Measurements from ENCODE around the gene SFMBT1. TPM values are rescaled to one million over a fixed set of nuclear protein-coding genes. Genes with fewer than 3 reads are reported as not detected.

The SFMBT1 gene
- total and polyA plus RNA-seq, 2 experiments from 2014 or later = 5.3 to 24.0 TPM

- H3K27ac Mint-ChIP-seq = no peak overlapping the region; the same call in 1 of the 2 replicates
- no peaks in the 10 kb centered on the region for H3K9me3 Mint-ChIP-seq
- peaks cover 2% of the 10 kb centered on the region for H3K27me3 Mint-ChIP-seq (ENCODE audit: insufficient read depth, low read depth, poor library complexity)
- no peak overlapping the region for H3K4me3 Mint-ChIP-seq
- H3K36me3 Mint-ChIP-seq (ENCODE audit: low read depth) = peaks cover 8% of the 10 kb centered on the region; the same call in 2 of the 3 replicates
- Histone ChIP-seq H3F3A (replicated peaks; ENCODE audit: low read depth) (no peaks in the 10 kb centered on the region; the same call in 1 of the 2 replicates), H3K4me2 (no peak overlapping the region), H3K79me2 (replicated peaks; ENCODE audit: insufficient read depth) (peaks cover 58% of the 10 kb centered on the region), H3K4me3 (no peak overlapping the region), H3K9me2 (ENCODE audit: insufficient read depth) (no peaks in the 10 kb centered on the region), H3K4me1 (ENCODE audit: insufficient read depth) (peaks cover 2% of the 10 kb centered on the region; the same call in 1 of the 2 replicates), H3K27me3 (ENCODE audit: insufficient read depth) (no peaks in the 10 kb centered on the region), H4K20me1 (replicated peaks; ENCODE audit: insufficient read depth) (peaks cover 25% of the 10 kb centered on the region), H3K27ac (ENCODE audit: low read depth) (no peak overlapping the region), H3K36me3 (ENCODE audit: insufficient read depth) (no peaks in the 10 kb centered on the region; the same call in 1 of the 2 replicates), H2AFZ (no peak overlapping the region)
- DNase-seq (ENCODE audit: low spot score) = no peak
- ATAC-seq = no peak
- TF ChIP-seq CTCF (conservative IDR thresholded peaks at IDR 0.05; ENCODE audit: low read depth in 2 of 2) (no peak), ETS1 (IDR thresholded peaks at IDR 0.05) (no peak), EZH2 (IDR thresholded peaks at IDR 0.05; ENCODE audit: low read depth, unreplicated experiment) (no peak), STAT1 (IDR thresholded peaks at IDR 0.05; ENCODE audit: unreplicated experiment) (no peak), ZNF114 (CRISPR knock-in tag; IDR thresholded peaks at IDR 0.05) (no peak), REST (IDR thresholded peaks at IDR 0.05; ENCODE audit: unreplicated experiment) (no peak), EZH2phosphoT487 (IDR thresholded peaks at IDR 0.05; ENCODE audit: unreplicated experiment) (no peak), ZNF331 (CRISPR knock-in tag; IDR thresholded peaks at IDR 0.05; ENCODE audit: low read depth) (no peak), NANOG (IDR thresholded peaks at IDR 0.05; ENCODE audit: borderline replicate concordance) (no peak), POLR2AphosphoS5 (IDR thresholded peaks at IDR 0.05; ENCODE audit: low read depth) (no peak)
- TF ChIP-seq, protein P1, sequence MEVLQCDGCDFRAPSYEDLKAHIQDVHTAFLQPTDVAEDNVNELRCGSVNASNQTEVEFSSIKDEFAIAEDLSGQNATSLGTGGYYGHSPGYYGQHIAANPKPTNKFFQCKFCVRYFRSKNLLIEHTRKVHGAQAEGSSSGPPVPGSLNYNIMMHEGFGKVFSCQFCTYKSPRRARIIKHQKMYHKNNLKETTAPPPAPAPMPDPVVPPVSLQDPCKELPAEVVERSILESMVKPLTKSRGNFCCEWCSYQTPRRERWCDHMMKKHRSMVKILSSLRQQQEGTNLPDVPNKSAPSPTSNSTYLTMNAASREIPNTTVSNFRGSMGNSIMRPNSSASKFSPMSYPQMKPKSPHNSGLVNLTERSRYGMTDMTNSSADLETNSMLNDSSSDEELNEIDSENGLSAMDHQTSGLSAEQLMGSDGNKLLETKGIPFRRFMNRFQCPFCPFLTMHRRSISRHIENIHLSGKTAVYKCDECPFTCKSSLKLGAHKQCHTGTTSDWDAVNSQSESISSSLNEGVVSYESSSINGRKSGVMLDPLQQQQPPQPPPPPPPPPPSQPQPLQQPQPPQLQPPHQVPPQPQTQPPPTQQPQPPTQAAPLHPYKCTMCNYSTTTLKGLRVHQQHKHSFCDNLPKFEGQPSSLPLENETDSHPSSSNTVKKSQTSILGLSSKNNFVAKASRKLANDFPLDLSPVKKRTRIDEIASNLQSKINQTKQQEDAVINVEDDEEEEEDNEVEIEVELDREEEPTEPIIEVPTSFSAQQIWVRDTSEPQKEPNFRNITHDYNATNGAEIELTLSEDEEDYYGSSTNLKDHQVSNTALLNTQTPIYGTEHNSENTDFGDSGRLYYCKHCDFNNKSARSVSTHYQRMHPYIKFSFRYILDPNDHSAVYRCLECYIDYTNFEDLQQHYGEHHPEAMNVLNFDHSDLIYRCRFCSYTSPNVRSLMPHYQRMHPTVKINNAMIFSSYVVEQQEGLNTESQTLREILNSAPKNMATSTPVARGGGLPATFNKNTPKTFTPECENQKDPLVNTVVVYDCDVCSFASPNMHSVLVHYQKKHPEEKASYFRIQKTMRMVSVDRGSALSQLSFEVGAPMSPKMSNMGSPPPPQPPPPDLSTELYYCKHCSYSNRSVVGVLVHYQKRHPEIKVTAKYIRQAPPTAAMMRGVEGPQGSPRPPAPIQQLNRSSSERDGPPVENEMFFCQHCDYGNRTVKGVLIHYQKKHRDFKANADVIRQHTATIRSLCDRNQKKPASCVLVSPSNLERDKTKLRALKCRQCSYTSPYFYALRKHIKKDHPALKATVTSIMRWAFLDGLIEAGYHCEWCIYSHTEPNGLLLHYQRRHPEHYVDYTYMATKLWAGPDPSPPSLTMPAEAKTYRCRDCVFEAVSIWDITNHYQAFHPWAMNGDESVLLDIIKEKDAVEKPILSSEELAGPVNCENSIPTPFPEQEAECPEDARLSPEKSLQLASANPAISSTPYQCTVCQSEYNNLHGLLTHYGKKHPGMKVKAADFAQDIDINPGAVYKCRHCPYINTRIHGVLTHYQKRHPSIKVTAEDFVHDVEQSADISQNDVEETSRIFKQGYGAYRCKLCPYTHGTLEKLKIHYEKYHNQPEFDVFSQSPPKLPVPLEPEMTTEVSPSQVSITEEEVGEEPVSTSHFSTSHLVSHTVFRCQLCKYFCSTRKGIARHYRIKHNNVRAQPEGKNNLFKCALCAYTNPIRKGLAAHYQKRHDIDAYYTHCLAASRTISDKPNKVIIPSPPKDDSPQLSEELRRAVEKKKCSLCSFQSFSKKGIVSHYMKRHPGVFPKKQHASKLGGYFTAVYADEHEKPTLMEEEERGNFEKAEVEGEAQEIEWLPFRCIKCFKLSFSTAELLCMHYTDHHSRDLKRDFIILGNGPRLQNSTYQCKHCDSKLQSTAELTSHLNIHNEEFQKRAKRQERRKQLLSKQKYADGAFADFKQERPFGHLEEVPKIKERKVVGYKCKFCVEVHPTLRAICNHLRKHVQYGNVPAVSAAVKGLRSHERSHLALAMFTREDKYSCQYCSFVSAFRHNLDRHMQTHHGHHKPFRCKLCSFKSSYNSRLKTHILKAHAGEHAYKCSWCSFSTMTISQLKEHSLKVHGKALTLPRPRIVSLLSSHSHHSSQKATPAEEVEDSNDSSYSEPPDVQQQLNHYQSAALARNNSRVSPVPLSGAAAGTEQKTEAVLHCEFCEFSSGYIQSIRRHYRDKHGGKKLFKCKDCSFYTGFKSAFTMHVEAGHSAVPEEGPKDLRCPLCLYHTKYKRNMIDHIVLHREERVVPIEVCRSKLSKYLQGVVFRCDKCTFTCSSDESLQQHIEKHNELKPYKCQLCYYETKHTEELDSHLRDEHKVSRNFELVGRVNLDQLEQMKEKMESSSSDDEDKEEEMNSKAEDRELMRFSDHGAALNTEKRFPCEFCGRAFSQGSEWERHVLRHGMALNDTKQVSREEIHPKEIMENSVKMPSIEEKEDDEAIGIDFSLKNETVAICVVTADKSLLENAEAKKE (CRISPR knock-in tag; IDR thresholded peaks at IDR 0.05) = no peak
- peaks cover 7% of the 10 kb centered on the region for H3K4me1 Mint-ChIP-seq
Observed at GRCh38 chr3:52890735-52891134, 155.1 kb downstream of the SFMBT1 start.

Measured in GM23338 (cell line).